Activated naive CD4-positive, alpha-beta T cell treated with Interleukin-2 at 50 U/mL for 16 hours (primary cell): Measurements from ENCODE around the gene TRIM26.
"Not testable (repeated sequence)": the region's sequence is repeated elsewhere in the genome, so short reads cannot be mapped to it uniquely, and the experiment has no call there.

Source experiments
- DNase-seq: peaks from one replicate; pipeline ENCODE4 v3.0.0-alpha.2; 2020

Gene TRIM26

DNA sequence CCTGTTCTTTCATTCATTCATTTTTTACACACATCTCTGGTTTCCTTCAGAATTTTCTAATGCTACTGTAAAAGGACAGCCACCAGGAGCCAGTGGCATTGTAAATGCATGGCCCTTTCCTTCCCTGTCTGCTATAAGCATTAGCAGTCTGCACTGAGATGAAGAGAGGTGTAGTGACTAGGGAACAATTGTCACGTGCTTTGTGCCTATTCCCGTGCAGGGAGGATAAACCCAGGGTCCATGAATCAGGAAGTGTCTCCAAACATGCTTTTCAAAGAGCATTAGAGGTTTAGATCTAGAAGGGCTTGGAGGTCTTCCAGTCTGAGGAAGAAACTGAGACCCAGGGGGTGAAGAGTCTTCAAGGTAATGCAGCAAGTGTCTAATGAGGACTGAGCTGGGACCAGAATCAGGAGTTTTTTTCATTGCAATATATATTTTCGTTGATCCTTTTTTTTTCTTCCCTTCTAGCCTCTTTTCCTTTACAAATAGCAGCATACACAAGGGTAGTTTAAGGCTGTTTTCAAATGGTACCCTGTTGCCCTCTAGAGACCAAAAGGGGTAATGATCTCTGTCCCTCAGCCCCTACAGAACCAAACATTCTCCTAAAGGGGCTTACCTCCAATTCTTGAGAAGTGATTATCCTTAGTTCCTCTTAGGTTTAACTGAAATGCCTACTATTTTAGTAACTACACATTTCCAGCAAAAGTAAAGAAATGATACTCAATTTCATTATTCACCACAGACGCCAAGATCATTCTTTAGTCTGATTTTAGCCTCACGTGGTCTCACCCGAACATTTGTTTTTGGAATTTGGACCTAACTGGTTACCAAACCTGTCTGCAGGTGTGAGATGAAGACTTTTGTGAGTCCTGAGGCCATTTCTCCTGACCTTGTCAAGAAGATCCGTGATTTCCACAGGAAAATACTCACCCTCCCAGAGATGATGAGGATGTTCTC, 43.3 kb downstream of the TRIM26 start:
- DNase-seq = no peak

DNA sequence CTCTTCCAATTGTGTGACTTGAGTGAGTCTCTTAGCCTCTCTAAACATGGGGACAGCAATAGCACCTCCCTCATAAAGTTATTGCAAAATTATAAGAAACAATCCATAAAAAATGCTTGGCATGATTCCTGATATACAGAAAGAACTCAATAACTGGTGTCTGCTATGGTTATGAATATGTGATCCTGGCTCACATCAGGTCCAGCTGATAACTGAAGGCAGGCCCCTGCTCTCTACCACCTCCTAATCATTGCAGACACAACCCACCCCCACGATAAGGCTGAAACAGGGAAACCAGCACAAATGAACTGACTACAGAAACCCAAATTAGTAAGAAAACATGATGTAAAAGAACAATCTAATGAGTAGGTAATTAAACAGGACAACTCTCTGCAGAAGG, 44.5 kb downstream of the TRIM26 start:
- DNase-seq = no peak

DNA sequence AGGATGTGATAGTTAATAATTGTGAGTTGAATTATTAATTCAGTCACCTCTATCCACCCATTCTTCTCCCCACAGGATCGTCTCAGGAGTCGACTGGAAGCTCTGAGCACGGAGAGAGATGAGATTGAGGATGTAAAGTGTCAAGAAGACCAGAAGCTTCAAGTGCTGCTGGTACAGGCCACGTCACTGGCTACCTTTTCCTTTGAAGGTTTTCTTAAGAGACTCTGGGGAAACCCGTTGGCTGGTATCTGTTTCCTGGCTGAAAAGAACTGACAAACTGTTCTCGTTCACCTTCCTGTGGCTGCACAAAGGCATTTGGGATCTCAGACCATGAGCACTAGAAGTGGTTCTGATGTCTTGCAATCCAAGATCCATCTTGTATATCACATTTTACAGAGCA, 46.1 kb downstream of the TRIM26 start:
- no peak for DNase-seq

DNA sequence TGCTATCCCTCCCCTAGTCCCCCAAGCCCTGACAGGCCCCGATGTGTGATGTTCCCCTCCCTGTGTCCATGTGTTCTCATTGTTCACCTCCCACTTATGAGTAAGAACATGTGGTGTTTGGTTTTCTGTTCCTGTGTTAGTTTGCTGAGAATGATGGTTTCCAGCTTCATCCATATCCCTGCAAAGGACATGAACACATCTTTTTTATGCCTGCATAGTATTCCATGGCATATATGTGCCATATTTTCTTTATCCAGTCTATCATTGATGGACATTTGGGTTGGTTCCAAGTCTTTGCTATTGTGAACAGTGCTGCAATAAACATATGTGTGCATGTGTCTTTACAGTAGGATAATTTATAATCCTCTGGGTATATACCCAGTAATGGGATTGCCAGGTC, 48.0 kb downstream of the TRIM26 start:
- DNase-seq = not testable (repeated sequence)

DNA sequence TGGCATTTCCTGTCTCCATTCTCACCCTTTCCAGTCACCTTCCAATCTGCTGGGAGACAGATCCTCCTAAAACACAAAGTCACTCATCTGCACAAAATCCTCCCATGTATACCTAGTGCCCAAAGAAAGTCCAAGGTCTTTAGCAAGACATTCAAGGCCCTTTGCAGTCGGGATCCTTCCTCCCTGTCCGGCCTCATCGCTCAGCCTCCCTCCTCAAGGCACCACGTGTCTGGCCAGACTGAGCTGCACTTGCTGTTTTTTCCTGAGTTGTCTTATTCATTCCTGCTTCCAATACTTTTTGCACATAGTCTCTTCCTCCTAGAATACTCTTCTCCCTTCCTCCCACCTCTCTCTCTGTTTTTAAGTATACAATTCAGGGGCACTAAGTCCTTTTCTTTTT, 48.5 kb downstream of the TRIM26 start:
- no peak for DNase-seq

DNA sequence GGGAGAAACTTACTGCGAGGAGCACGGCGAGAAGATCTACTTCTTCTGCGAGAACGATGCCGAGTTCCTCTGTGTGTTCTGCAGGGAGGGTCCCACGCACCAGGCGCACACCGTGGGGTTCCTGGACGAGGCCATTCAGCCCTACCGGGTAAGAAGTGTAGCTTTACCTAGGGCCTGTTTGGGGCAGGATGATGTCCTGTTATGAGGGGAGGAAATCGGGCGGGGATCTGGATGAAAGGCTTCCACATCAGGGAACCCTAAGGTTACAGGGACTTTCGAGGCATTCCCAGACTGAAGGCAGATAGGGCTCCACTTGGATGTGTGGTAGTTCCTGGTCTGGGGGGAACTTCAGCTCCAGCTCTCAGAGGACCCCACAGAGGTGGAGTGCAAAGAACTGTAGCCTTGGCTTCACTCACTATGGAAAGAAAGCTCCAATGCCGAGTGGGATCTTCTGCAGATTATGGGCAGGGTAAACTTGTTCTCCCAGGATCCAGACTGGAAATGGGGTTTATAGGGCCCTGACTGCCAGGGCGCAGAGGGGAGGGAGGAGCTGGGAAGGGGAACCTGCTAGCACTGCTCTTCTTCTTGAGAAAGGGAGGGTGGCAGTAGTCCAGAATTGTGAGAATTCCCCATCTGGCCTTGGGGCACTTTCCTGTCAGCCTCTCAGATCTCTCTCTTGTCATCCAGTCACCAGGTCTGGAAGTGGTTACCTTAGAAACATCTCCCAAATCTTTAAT, 49.1 kb downstream of the TRIM26 start:
- no peak for DNase-seq

DNA sequence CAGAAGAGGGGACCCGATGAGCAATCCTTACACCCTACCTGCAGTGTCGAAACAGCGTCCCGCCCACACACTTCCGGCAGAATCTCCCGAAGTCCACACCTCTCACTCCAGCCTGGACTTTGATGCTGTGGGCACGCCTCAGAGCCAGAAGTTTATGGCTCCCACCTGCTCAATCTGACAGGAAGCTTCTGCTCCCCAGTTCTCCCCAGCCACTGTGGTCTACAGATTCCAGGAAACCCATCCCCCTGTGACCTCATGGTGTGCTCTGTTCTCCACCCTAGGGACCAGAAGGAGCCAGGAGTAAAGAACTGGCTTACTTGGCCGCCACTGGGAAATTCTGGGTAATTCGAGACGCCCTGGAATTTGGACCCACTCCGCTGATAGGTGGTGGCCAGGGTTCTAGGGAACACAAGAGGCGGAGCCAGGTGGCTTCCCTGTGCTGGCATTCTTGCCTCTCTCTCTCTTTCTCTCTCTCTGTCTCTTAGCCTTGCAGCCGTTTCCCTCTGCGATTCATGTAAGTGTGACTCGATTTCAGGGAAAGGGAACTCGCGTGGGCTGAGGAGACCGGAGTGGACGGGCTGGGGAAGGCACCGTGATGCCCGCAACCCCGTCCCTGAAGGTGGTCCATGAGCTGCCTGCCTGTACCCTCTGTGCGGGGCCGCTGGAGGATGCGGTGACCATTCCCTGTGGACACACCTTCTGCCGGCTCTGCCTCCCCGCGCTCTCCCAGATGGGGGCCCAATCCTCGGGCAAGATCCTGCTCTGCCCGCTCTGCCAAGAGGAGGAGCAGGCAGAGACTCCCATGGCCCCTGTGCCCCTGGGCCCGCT, 49.9 kb downstream of the TRIM26 start, which contains the start of gene TRIM15:
TSS of gene TRIM15 (plus strand) at position 457 of the 828 bp plus-strand sequence. CDS start at position 596, 139 bp downstream.
- DNase-seq = peak; percentile 66

DNA sequence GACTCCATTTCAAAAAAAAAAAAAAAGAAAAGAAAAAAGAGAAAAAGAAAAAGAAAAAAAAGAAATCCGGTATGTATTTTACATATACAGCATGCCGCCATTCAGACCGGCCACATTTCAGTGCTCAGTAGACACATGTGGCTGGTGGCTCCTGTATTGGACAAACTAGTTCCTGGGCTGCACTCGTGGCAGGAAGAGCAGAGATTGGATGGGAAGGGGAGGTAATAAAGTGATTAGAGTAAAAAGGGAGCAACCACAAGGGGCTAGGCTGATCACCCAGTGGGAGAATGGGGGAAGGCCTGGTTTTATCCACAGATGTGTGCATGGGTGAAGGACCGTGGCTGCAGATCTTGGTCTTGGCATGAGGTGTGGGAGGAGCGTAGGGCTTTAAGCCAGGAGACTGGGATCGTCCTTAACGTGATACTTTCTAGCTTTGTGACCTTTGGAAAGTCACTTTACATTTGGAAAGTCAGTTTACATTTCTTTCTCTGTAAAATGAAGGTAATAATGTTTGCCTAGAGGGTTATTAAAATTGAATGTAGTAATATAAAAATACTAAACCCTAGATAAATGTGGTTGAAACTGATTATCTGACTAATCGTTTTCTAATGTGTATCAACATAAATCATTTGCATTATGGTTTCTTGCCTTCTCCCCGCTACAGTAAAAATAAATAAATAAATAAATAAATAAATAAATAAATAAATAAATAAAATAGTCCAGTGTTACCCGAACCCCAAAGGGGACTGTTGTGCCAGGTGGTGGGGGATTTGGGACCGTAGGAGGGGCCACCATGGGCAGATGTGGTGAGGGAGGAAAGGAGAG, 50.7 kb downstream of the TRIM26 start:
- no peak for DNase-seq

DNA sequence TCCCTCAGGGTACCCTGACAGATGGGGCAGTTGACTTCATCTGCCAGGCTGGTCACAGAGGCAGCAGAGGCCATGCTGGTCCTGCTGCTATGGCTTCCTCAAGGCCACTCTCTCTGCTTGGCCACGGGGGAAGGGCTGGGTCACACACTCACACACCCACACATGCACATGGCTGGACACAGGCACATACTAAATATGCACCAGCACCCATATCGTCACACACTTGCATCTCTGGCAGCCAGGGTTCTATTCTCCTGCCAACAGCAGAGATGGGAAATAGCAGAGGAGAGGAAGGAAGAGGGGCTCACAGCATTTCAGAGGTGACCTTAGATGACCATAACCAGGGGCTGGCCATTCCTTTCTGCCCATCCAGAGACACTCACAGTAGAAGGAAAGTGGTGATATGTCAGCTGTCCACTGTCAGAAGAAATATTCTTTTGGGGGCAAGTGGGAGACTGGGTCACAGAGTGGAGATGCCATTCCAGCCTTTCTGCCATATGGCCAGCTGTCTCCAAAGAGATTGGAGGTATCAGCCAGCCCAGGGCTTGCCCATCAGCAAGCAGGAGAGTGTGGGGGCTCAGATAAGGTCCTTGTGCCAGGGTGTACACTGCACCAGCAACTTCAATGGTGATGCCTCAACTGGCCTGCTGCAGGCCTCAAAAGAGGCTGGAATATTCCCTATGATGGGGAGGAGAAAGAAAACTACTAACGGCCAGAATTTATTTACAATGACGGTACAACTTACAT, 52.2 kb downstream of the TRIM26 start, which contains the start of gene TRIM10:
TSS of gene TRIM10 (minus strand) at position 427 of the 747 bp plus-strand sequence. CDS start at position 74, 353 bp downstream.
- no peak for DNase-seq

DNA sequence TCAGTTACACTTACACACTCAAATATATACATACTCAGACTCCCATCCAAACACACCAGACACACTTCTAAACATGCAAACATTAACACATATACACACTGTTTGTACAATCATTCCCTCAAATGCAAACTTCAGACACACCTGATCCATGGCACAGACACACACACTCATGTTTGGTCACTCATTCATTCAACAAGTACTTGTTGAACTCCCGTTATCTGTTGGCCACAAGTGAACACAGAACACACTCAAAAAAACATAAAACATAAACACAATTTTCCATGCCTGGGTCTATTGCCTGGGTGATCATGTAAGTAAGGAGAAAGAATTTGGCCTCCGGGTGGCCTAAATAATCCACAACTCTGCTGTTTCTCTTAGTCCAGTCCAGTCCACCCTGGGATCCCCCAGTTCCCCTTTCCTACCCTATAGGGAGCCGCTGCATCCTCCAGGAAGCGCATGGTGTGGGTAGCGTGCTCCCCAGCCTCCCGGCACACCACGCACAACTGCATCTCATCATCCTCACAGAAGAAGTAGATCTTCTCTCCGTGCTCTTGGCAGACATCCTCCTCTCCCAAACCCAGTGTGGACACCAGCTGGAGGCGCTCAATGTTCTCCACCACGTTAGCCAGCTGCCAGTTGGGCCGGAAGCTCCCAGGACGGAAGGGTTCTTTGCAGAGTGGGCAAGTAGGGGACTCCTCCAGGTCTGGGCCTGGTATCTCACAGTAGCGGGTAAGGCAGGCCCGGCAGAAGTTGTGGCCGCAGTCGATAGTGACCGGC, 53.0 kb downstream of the TRIM26 start:
- no peak for DNase-seq

DNA sequence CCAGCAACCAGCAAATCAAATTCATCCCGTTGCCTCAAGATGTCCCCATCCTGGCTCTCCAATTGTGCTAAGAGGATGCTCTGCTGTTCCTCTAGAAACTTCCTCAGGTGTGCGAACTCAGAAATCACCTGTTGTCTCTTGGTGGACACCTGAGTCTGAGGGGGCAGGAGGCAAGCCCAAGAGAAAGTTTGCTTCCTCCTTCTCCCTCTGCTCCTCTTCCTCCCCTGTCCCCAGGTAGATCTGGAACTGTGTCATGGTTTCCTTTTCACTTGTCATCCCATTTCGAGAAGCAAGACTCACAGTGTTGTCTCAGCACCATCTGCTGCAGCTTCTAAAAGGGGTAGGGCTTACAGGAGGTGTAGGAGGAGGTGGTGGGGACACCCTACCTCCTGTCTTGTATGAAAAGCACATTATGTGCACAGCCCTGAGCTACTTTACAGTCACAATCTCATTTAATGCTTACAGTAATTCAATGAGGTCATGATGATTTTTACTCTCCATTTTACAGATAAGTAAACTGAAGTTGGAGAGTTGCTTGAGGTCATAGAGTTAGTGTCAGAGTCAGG, 54.6 kb downstream of the TRIM26 start:
- no peak for DNase-seq

DNA sequence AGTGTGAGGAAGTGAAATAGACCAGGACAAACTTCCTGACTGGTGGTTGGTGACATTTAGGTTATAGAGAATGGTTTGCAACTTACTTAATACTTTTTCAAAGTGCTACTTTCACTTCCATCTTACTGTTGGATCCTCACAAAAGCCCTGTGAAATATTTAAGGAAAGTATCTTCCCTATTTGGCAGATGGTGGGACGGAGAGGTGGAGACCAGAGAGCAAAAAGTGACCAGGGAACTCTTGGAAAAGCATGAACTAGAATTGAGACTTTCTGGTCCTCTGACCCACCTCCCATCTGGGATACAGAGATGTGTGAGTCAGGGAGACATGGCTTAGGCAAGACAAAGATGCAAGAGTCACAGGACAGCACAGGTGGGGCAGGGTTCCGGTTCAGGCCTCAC, 55.2 kb downstream of the TRIM26 start:
- no peak for DNase-seq

DNA sequence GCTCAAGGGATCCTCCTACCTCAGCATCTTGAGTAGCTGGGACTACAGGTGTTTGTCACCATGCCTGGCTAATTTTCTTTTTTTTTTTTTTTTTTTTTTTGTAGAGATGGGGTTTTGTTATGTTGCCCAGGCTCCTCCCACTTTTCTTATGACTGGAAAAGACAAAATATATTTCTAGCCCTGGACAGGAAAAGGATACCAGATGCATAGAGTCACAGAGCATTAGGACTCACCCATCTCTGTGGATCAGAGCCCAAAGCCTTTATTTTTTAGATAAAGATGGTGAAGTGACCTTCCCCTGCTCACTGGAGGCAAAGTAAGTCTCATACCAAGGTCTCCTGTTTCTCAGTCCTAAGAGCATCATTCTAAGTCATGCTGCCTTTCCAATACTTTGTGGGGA, 55.6 kb downstream of the TRIM26 start:
- no peak for DNase-seq

DNA sequence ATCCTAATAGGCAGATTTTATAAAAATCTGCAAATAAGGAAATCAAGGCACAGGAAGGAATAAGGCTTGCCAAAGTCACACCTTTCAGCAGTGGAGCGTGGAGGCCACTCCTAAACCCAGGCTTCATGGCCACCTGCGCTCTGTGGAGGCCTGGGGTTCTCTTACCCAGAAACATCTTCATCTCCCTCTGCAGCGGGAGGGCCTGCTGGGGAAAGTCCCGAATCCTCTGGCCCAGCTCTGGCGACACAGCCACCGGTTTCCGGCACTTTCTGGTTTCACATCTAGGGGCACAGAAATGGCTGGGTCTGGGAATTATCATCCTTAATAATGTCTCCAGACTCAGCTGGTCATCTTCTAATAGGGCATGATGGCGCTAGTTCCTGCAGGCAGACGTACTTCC, 56.4 kb downstream of the TRIM26 start:
- DNase-seq = no peak

DNA sequence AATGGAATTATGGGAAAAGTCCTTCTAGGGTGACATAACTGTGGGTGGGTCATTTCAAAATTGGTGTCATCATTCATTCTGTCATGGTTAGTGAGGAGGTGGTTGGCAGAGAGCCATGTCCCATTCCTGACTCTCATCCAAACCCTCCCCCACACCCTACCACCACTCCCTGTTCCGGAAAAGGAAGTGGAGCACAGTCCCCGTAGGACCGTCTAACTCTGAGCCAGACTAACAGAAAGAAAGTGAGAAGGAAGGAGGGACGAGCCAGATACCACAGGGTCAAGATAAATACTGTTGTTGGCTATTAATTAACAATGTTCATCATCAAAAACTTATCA, 57.0 kb downstream of the TRIM26 start:
- no peak for DNase-seq

DNA sequence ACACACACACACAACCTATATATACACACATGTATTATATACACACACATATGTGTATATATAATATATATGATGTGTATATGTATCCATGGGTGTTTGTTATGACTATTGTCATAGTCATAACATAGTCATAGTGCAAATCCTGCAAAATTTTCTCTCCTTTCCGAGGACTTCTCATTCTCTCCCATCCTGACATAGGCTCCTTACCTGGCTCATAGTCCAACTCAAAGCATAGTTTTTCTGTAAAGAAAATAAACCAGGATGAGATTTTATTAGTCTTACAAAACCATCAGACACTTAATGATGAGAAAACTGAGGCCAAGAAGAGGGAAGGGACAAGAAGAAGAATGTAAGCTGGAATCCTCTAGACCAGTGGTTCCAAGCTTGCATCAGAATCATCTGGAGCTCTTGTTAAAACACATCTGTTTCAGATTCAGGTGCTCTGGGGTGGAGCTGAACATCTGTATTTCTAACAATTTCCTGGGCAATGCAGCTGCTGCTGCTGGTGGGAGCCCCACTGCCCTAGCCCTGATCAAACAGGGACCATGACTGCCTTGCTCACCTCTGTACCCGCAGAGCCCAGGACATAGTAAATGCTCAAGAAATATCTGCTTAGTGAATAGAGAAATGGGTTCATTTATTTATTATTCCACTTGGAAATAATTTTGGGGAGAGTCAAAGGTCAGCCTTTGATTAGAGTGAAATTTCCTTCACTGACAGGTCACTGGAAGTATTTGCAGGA, 57.5 kb downstream of the TRIM26 start:
- DNase-seq = no peak

DNA sequence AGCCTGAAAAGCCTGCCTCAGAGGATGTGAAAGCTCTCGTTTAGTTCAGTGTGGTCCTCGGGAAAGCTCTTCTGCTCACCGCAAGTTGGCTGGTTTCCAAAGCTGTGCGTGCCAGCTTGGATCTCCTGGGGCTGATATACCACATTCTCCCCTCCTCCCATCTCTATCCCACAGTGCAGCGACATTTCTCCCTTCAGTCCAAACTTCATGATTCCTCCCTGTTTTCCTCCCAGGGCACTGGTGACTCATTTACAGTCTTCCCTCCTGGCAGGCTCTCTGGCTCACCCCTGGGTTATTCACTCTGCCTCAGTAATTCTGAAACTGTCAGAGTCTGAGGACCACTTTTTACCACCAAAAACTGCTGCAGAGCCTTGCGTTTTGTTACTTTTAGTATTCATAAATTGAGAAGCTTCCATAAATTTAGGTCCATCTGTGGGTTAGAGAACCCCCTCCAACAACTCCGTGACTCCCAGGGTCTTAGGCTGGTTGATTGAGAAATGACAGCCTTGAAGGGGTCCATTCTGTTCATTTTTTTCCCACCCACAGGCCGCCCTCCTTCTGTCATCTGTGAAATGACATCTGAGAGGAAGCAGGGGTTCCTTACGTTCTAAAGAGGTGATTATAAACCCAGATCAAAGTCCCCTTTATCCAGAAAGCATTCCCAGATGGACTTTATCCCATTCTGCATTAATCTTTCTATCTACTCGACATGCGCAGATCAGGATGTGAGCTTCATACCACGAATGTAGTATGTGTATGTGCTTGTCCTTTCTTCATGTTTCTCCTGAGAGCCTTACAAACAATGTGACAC, 58.3 kb downstream of the TRIM26 start:
- no peak for DNase-seq

DNA sequence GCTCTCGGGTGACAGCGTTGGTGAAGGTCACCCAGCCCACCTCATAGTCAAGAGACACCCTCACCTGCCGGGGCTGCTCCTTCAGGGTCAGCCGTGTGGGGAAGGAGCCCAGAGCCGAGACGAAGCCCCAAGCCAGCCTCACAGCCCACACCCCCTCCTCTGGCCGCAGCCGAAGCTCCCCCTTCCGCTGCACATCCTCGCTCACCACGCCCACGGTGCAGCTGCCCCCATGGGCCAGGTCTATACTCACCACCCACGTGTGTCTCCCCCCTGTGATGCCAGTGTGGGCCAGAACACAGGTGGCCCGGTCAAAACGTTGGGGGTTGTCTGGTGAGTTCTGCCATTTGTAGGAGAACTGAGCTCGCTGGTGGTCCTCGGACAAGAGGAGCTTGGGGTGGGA, 59.1 kb downstream of the TRIM26 start:
- DNase-seq = no peak
